Right lobe of liver (tissue), 6 donors: Measurements from ENCODE around the gene MAFF. TPM values are rescaled to one million over a fixed set of nuclear protein-coding genes. Genes with fewer than 3 reads are reported as not detected.

Experiments
- ATAC-seq, 4 donors: fragments of 200-7000 bp; cut with Tn5 transposase; one replicate each; pipeline ENCODE4 v1.9.1; 2020; ENCODE audit warnings: mild to moderate bottlenecking in 4 of 4, moderate library complexity in 4 of 4
- DNase-seq, 3 donors: peaks; one replicate each; pipeline ENCODE4 v3.0.0-alpha.2; 2020
- H3K27ac ChIP-seq, 3 donors: fragments of 200-600 bp; one replicate each; pipeline ENCODE4 v1.8.0; 2022
- H3K27me3 ChIP-seq, 2 donors: fragments of 200-600 bp; one replicate each; pipeline ENCODE4 v1.8.0; 2022
- H3K36me3 ChIP-seq, 4 donors: fragments of 200-600 bp; sonication (generic) in 1 of 4; one replicate each; pipeline versions ENCODE4 v1.5.1 to v1.8.0; 2017 to 2022; ENCODE audit warnings: control low read depth in 1 of 4
- H3K4me1 ChIP-seq, 4 donors: fragments of 200-600 bp; sonication (generic) in 1 of 4; one replicate each; pipeline versions ENCODE4 v1.5.1 to v1.8.0; 2017 to 2022; ENCODE audit warnings: control low read depth in 1 of 4
- H3K4me3 ChIP-seq, 3 donors: fragments of 200-600 bp; one replicate each; pipeline ENCODE4 v1.8.0; 2022
- H3K9me3 ChIP-seq, 4 donors: fragments of 200-600 bp; sonication (generic) in 1 of 4; one replicate each; pipeline versions ENCODE4 v1.5.1 to v1.8.0; 2017 to 2022; ENCODE audit warnings: control low read depth in 1 of 4
- CTCF ChIP-seq, 4 donors: fragments of 200-600 bp in 3 of 4; fragments of 450-650 bp in 1 of 4; IDR thresholded peaks; one replicate each; pipeline versions ENCODE4 v1.5.1 to v1.8.0; 2016 to 2022; ENCODE audit warnings: antibody characterized with exemption in 4 of 4, mild to moderate bottlenecking in 2 of 4
- POLR2A ChIP-seq: fragments of 450-650 bp; IDR thresholded peaks from one replicate; pipeline ENCODE4 v1.6.1; 2017; ENCODE audit warnings: antibody characterized with exemption, mild to moderate bottlenecking
- WGBS: methylation state at CpG from one replicate; pipeline ENCODE4 v1.1.6; 2018; ENCODE audit warnings: low coverage, low lambda C conversion rate; ENCODE audit not compliant: insufficient coverage; ENCODE audit errors: missing lambda C conversion rate; 5-methylcytosine and 5-hydroxymethylcytosine counted together
- intact Hi-C, 2 donors: fragments of 100-400 bp; cut with DNase I; formaldehyde crosslinking; loops; one replicate each; pipeline versions ENCODE4 v1.11.2 to v1.14.1; 2022
- total RNA-seq, 6 experiments: library from RNA; depleted of rRNA in 2 of 6; stranded (reverse); fragments of >200 nt in 2 of 6; fragmentation: NEBNext Ultra II Directional in 3 of 6; extraction: Animal tissue kit (Norgen Biotek cat#: 25700) in 3 of 6; gene quantifications; one replicate each; pipeline versions ENCODE4 v1.1.0 to v1.2.4, GENCODE V29; 2016 to 2023
- donor health status: DM: no; HTN: yes; CAD: no.
- donor health status: DM: no; HTN: no; CAD: no.
- donor health status: DM: no; HTN: no; CAD: no.
- donor health status: DM: no; HTN: yes; CAD: no.
- donor health status: DM: no; HTN: yes; CAD: no.

The MAFF gene
- total RNA-seq, 6 experiments from 2014 or later = 2.6 to 30.6 (median 11.0) TPM

- no peak overlapping the region for H3K4me3 ChIP-seq
- H3K4me1 ChIP-seq = peaks cover 0 to 61% (median 25%) of the 10 kb centered on the region in 4 donors
- WGBS = 59% methylated on average over 10 of the region's 10 CpGs
- no peaks in the 10 kb centered on the region for H3K36me3 ChIP-seq
- intact Hi-C loops = no loop called here
- H3K9me3 ChIP-seq = no peaks in the 10 kb centered on the region
- H3K27ac ChIP-seq = peak overlapping the region in 2 of 3 donors; percentile 17 to 72
- TF ChIP-seq CTCF (IDR thresholded peaks at IDR 0.05) = no peak
- no peak for TF ChIP-seq POLR2A
- peak; percentile 3 to 24 (median 9) for ATAC-seq
- no peak for DNase-seq
- H3K27me3 ChIP-seq = no peaks in the 10 kb centered on the region
Observed at GRCh38 chr22:38191731-38192474, 9.9 kb upstream of the MAFF start.

- no peaks in the 10 kb centered on the region for H3K27me3 ChIP-seq
- intact Hi-C loops = no loop called here
- no peaks in the 10 kb centered on the region for H3K36me3 ChIP-seq
- ATAC-seq (peak in 2 of 4 donors; percentile 20 to 33), DNase-seq (no peak)
- peaks cover 0 to 56% (median 23%) of the 10 kb centered on the region in 4 donors for H3K4me1 ChIP-seq
- TF ChIP-seq POLR2A (no peak), CTCF (IDR thresholded peaks at IDR 0.05) (no peak)
- no peaks in the 10 kb centered on the region for H3K9me3 ChIP-seq
- 20% methylated on average over 3 of the region's 3 CpGs for WGBS
- H3K4me3 ChIP-seq = no peak overlapping the region
- H3K27ac ChIP-seq = peak overlapping the region in 2 of 3 donors; percentile 17 to 72
Observed at GRCh38 chr22:38192475-38192863, 9.3 kb upstream of the MAFF start.

- peak overlapping the region in 1 of 3 donors; percentile 72 for H3K27ac ChIP-seq
- TF ChIP-seq CTCF (IDR thresholded peaks at IDR 0.05) (no peak), POLR2A (no peak)
- peak; percentile 71 to 84 (median 75) for ATAC-seq
- H3K36me3 ChIP-seq = no peaks in the 10 kb centered on the region
- DNase-seq = peak; percentile 76 to 90 (median 87)
- 3% methylated on average over 6 of the region's 6 CpGs for WGBS
- H3K9me3 ChIP-seq = no peaks in the 10 kb centered on the region
- peaks cover 0 to 45% (median 18%) of the 10 kb centered on the region in 4 donors for H3K4me1 ChIP-seq
- H3K27me3 ChIP-seq = no peaks in the 10 kb centered on the region
- intact Hi-C loops = no loop called here
- no peak overlapping the region for H3K4me3 ChIP-seq
Observed at GRCh38 chr22:38193580-38193979, 8.2 kb upstream of the MAFF start.

GRCh38 chr22:38196791-38197419 is 4.9 kb upstream of the MAFF start:
- no peaks in the 10 kb centered on the region for H3K36me3 ChIP-seq
- H3K27ac ChIP-seq = no peak overlapping the region
- ATAC-seq = no peak
- H3K27me3 ChIP-seq = no peaks in the 10 kb centered on the region
- peaks cover 0 to 26% (median 12%) of the 10 kb centered on the region in 4 donors for H3K4me1 ChIP-seq
- no peak for DNase-seq
- TF ChIP-seq POLR2A (no peak), CTCF (IDR thresholded peaks at IDR 0.05) (no peak)
- H3K9me3 ChIP-seq = no peaks in the 10 kb centered on the region
- intact Hi-C loops = no loop called here
- H3K4me3 ChIP-seq = no peak overlapping the region
- 85% methylated on average over 17 of the region's 19 CpGs for WGBS
